ENCODE results near the gene SH3BGRL2.
"Not testable (repeated sequence)": the region's sequence is repeated elsewhere in the genome, so short reads cannot be mapped to it uniquely, and the experiment has no call there.

Gene SH3BGRL2

DNA sequence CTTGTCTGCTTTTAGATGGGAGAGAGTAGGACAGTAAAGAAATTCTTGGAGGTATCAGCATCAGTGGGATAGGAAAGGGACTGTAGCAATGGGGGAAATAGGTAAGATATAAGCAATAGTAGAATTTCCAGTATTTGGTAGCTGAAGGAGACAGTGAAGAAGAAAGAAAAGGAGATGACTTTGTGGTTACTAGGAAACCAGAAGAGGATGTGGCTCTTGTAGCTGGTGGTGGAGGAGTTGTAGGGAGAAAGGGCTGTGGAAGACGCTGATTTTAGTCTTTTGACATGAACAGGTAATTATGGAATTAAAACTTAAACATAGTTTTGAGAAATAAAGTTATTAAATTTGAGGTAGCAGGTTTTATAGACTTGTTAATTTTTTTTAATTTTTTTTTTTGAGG, 26.1 kb downstream of the SH3BGRL2 start:
- no peak overlapping the region for H3K4me3 ChIP-seq (replicated peaks; ENCODE audit: insufficient read depth, low read length)
- no peak overlapping the region for H3K27ac ChIP-seq (replicated peaks)
- TF ChIP-seq SPI1 (IDR thresholded peaks at IDR 0.05; ENCODE audit: borderline replicate concordance, low read depth) (no peak), CTCF (IDR thresholded peaks at IDR 0.05; ENCODE audit: insufficient read depth, low read length) (no peak), POLR2AphosphoS5 (IDR thresholded peaks at IDR 0.05; ENCODE audit: low read depth) (no peak), GABPA (IDR thresholded peaks at IDR 0.05; ENCODE audit: low read depth) (no peak)
- TF ChIP-seq, protein P1, sequence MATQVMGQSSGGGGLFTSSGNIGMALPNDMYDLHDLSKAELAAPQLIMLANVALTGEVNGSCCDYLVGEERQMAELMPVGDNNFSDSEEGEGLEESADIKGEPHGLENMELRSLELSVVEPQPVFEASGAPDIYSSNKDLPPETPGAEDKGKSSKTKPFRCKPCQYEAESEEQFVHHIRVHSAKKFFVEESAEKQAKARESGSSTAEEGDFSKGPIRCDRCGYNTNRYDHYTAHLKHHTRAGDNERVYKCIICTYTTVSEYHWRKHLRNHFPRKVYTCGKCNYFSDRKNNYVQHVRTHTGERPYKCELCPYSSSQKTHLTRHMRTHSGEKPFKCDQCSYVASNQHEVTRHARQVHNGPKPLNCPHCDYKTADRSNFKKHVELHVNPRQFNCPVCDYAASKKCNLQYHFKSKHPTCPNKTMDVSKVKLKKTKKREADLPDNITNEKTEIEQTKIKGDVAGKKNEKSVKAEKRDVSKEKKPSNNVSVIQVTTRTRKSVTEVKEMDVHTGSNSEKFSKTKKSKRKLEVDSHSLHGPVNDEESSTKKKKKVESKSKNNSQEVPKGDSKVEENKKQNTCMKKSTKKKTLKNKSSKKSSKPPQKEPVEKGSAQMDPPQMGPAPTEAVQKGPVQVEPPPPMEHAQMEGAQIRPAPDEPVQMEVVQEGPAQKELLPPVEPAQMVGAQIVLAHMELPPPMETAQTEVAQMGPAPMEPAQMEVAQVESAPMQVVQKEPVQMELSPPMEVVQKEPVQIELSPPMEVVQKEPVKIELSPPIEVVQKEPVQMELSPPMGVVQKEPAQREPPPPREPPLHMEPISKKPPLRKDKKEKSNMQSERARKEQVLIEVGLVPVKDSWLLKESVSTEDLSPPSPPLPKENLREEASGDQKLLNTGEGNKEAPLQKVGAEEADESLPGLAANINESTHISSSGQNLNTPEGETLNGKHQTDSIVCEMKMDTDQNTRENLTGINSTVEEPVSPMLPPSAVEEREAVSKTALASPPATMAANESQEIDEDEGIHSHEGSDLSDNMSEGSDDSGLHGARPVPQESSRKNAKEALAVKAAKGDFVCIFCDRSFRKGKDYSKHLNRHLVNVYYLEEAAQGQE (IDR thresholded peaks at IDR 0.05; ENCODE audit: insufficient replicate concordance, low read depth) = no peak
- DNase-seq (ENCODE audit: low read depth in 1 of 2, low spot score in 1 of 2) = no peak
- no peaks in the 10 kb centered on the region for H3K27me3 ChIP-seq (ENCODE audit: insufficient read depth, poor library complexity, severe bottlenecking)

DNA sequence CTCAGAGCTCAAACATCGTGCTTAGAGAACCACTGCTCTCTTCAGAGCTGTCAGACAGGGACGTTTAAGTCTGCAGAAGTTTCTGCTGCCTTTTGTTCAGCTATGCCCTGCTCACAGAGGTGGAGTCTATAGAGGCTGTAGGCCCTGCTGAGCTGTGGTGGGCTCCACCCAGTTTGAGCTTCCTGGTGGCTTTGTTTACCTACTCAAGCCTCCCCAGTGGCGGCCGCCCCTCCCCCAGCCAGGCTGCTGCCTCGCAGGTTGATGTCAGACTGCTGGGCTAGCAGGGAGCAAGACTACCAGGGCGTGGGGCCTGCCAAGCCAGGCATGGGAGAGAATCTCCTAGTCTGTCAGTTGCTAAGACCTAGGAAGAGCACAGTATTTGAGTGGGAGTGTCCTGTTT, 32.5 kb downstream of the SH3BGRL2 start:
- not testable (repeated sequence) for H3K27ac ChIP-seq (replicated peaks); H3K27me3 ChIP-seq (ENCODE audit: insufficient read depth, poor library complexity, severe bottlenecking); H3K4me3 ChIP-seq (replicated peaks; ENCODE audit: insufficient read depth, low read length)

GRCh38 chr6:79665725-79666551, 34.8 kb downstream of the SH3BGRL2 start:
- Histone ChIP-seq H3K4me3 (replicated peaks; ENCODE audit: insufficient read depth, low read length) (no peak overlapping the region), H3K27me3 (ENCODE audit: insufficient read depth, poor library complexity, severe bottlenecking) (no peaks in the 10 kb centered on the region), H3K27ac (replicated peaks) (no peak overlapping the region)
- no peak for DNase-seq (ENCODE audit: low read depth in 1 of 2, low spot score in 1 of 2)
- TF ChIP-seq GABPA (IDR thresholded peaks at IDR 0.05; ENCODE audit: low read depth) (no peak), POLR2AphosphoS5 (IDR thresholded peaks at IDR 0.05; ENCODE audit: low read depth) (no peak)
- TF ChIP-seq, protein P1 (IDR thresholded peaks at IDR 0.05; ENCODE audit: insufficient replicate concordance, low read depth) = no peak

More for the DNA sequence above, 32.5 kb downstream of the SH3BGRL2 start:
- not testable (repeated sequence) for DNase-seq (ENCODE audit: low read depth in 1 of 2, low spot score in 1 of 2)

GRCh38 chr6:79666634-79667033, 35.5 kb downstream of the SH3BGRL2 start:
- no peak overlapping the region for H3K4me3 ChIP-seq (replicated peaks; ENCODE audit: insufficient read depth, low read length)
- no peak for TF ChIP-seq SPI1 (IDR thresholded peaks at IDR 0.05; ENCODE audit: borderline replicate concordance, low read depth)
- TF ChIP-seq, protein P1 (IDR thresholded peaks at IDR 0.05; ENCODE audit: insufficient replicate concordance, low read depth) = no peak
- no peak for TF ChIP-seq CTCF (IDR thresholded peaks at IDR 0.05; ENCODE audit: insufficient read depth, low read length)
- TF ChIP-seq GABPA (IDR thresholded peaks at IDR 0.05; ENCODE audit: low read depth) = no peak
- TF ChIP-seq POLR2AphosphoS5 (IDR thresholded peaks at IDR 0.05; ENCODE audit: low read depth) = no peak
- no peak for DNase-seq (ENCODE audit: low read depth in 1 of 2, low spot score in 1 of 2)
- H3K27ac ChIP-seq (replicated peaks) = no peak overlapping the region
- no peaks in the 10 kb centered on the region for H3K27me3 ChIP-seq (ENCODE audit: insufficient read depth, poor library complexity, severe bottlenecking)
